B cell (primary cell): Measurements from ENCODE around the gene C21orf58.

Source experiments
- EZH2 ChIP-seq: IDR thresholded peaks from 2 replicates; pipeline ENCODE4 v1.6.1; 2012; ENCODE audit warnings: borderline replicate concordance, low read depth, mild to moderate bottlenecking, moderate library complexity, low read length; ENCODE audit not compliant: insufficient read depth, poor library complexity, severe bottlenecking
- TF ChIP-seq, protein P1 (sequence below): fragments of 200-600 bp; IDR thresholded peaks from one replicate; pipeline ENCODE4 v1.8.0; 2022; ENCODE audit warnings: antibody characterized with exemption, mild to moderate bottlenecking

DNA sequence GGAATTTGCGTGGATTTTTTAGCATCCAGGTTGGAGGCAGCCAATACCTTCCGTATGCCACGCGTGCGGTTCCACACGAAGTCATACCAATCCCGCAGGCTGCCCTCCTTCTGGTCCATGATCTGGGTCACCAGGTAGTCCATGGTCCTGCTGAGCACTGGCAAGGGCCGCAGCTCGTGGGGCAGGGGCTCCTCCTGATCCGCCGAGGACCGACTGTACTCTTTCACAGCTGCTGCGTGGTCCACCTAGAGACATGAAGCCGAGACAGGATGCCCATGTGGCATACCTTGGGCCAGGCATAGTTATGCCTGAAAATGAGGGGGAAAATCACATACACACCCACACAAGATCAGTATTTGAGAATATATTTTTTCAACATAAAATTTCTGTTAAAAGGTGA, 50.3 kb downstream of the C21orf58 start:
- TF ChIP-seq, protein P1, sequence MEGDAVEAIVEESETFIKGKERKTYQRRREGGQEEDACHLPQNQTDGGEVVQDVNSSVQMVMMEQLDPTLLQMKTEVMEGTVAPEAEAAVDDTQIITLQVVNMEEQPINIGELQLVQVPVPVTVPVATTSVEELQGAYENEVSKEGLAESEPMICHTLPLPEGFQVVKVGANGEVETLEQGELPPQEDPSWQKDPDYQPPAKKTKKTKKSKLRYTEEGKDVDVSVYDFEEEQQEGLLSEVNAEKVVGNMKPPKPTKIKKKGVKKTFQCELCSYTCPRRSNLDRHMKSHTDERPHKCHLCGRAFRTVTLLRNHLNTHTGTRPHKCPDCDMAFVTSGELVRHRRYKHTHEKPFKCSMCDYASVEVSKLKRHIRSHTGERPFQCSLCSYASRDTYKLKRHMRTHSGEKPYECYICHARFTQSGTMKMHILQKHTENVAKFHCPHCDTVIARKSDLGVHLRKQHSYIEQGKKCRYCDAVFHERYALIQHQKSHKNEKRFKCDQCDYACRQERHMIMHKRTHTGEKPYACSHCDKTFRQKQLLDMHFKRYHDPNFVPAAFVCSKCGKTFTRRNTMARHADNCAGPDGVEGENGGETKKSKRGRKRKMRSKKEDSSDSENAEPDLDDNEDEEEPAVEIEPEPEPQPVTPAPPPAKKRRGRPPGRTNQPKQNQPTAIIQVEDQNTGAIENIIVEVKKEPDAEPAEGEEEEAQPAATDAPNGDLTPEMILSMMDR: no peak
- TF ChIP-seq EZH2: no peak
